ENCODE measurements around the gene ISYNA1.

Gene ISYNA1

GRCh38 chr19:18438331-18439024 lies 545 bp upstream of the ISYNA1 start:
- H3K4me3 ChIP-seq (ENCODE audit: low read depth, low read length): no peak overlapping the region
- TF ChIP-seq CTCF (IDR thresholded peaks at IDR 0.05; ENCODE audit: low read depth, low read length): no peak

GRCh38 chr19:18436671-18437490 lies 1.1 kb downstream of the ISYNA1 start:
- TF ChIP-seq CTCF (IDR thresholded peaks at IDR 0.05; ENCODE audit: low read depth, low read length): no peak
- H3K4me3 ChIP-seq (ENCODE audit: low read depth, low read length): peak overlapping the region; percentile 37

GRCh38 chr19:18435842-18436670 lies 1.9 kb downstream of the ISYNA1 start:
- TF ChIP-seq CTCF (IDR thresholded peaks at IDR 0.05; ENCODE audit: low read depth, low read length): no peak

GRCh38 chr19:18435178-18435841 lies 2.6 kb downstream of the ISYNA1 start:
- TF ChIP-seq CTCF (IDR thresholded peaks at IDR 0.05; ENCODE audit: low read depth, low read length): no peak
- H3K4me3 ChIP-seq (ENCODE audit: low read depth, low read length): no peak overlapping the region

More at GRCh38 chr19:18435842-18436670, 1.9 kb downstream of the ISYNA1 start:
- no peak overlapping the region for H3K4me3 ChIP-seq (ENCODE audit: low read depth, low read length)

- no peak overlapping the region for H3K4me3 ChIP-seq (ENCODE audit: low read depth, low read length)
These were observed 3.3 kb downstream of the ISYNA1 start for GRCh38 chr19:18434411-18435175.

More at GRCh38 chr19:18434411-18435175, 3.3 kb downstream of the ISYNA1 start:
- TF ChIP-seq CTCF (IDR thresholded peaks at IDR 0.05; ENCODE audit: low read depth, low read length): no peak

Data from WI38 (cell line).